HG03060 (cell line): ENCODE measurements around the gene MYADM.

Source experiments
- ATAC-seq: cut with Tn5 transposase; IDR thresholded peaks from one replicate; pipeline ENCODE4 v1.9.1; 2021; ENCODE audit warnings: low read depth, moderate number of reproducible peaks; ENCODE audit not compliant: unreplicated experiment

MYADM gene

GRCh38 chr19:53908935-53909415 is 41.3 kb downstream of the MYADM start, which contains the start of gene CACNG7:
CACNG7 (plus strand) TSS chr19:53909278; CDS start chr19:53912832, 3,554 bp downstream.
- ATAC-seq, result no peak

- ATAC-seq, result no peak
These were observed 41.9 kb downstream of the MYADM start for GRCh38 chr19:53909471-53910169.

GRCh38 chr19:53910170-53910518 is 42.5 kb downstream of the MYADM start:
- no peak for ATAC-seq

- ATAC-seq, result no peak
These were observed 45.0 kb downstream of the MYADM start for GRCh38 chr19:53912653-53913052.

GRCh38 chr19:53915000-53915399 is 47.3 kb downstream of the MYADM start:
- ATAC-seq, result no peak

- ATAC-seq, result no peak
These were observed 48.3 kb downstream of the MYADM start for GRCh38 chr19:53916004-53916403.

GRCh38 chr19:53917356-53917755 is 49.7 kb downstream of the MYADM start:
- no peak for ATAC-seq
